RWPE2 (cell line): ENCODE results near the gene ANKRD28.

Experiments used
- ATAC-seq: fragments of 200-7000 bp; cut with Tn5 transposase; 3 replicates; pipeline ENCODE4 v1.9.1; 2021; ENCODE audit warnings: low read depth
- DNase-seq: peaks from one replicate; pipeline ENCODE4 v3.0.0-alpha.2; 2020; ENCODE audit warnings: low spot score
- H3K27ac ChIP-seq: fragments of 450-650 bp; 2 replicates; pipeline ENCODE4 v1.5.1; 2017; ENCODE audit warnings: mild to moderate bottlenecking; ENCODE audit not compliant: poor library complexity, severe bottlenecking
- H3K27me3 ChIP-seq: fragments of 250-450 bp; sonication (Bioruptor Pico); 2 replicates; pipeline ENCODE4 v1.5.1; 2021; ENCODE audit warnings: mild to moderate bottlenecking, moderate library complexity; ENCODE audit not compliant: insufficient read depth, poor library complexity, severe bottlenecking
- H3K36me3 ChIP-seq: fragments of 250-450 bp; sonication (Bioruptor Pico); 2 replicates; pipeline ENCODE4 v1.5.1; 2020; ENCODE audit warnings: low read depth, mild to moderate bottlenecking, moderate library complexity
- H3K4me1 ChIP-seq: fragments of 250-450 bp; sonication (Bioruptor Pico); 2 replicates; pipeline ENCODE4 v1.5.1; 2021; ENCODE audit warnings: mild to moderate bottlenecking, moderate library complexity; ENCODE audit not compliant: insufficient read depth, poor library complexity, severe bottlenecking
- H3K4me3 ChIP-seq: fragments of 250-450 bp; sonication (Bioruptor Pico); 2 replicates; pipeline ENCODE4 v1.5.1; 2021; ENCODE audit warnings: mild to moderate bottlenecking, moderate library complexity; ENCODE audit not compliant: severe bottlenecking
- H3K9me3 ChIP-seq: fragments of 250-450 bp; sonication (Bioruptor Pico); 2 replicates; pipeline ENCODE4 v1.5.1; 2021; ENCODE audit warnings: mild to moderate bottlenecking, moderate library complexity; ENCODE audit not compliant: severe bottlenecking
- TF ChIP-seq, protein P1 (sequence below): fragments of 450-650 bp; IDR thresholded peaks from one replicate; pipeline ENCODE4 v1.5.1; 2017; ENCODE audit warnings: mild to moderate bottlenecking, moderate library complexity; ENCODE audit not compliant: poor library complexity, severe bottlenecking

Gene ANKRD28

DNA sequence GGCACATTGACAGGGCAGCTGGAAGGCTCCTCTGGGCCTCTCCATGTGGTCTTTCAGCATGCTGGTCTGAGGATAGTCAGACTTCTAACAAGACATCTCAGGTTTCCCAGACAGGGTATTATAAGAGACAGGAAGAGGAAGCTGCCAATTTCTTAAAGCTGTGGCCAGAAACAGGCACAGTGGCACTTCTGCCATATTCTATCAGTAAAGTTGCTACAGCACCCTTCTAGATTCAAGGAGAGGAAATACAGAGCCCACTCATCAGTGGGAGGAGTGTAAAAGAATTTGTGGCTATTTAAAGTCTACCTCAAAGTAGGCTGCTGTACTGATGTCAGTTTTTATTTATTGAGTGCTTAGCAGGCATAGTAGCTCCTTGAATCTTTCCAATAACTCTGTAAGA, 140.8 kb downstream of the ANKRD28 start:
- H3K36me3 ChIP-seq = no peaks in the 10 kb centered on the region
- H3K27me3 ChIP-seq = no peaks in the 10 kb centered on the region
- H3K4me3 ChIP-seq = no peak overlapping the region
- DNase-seq (no peak), ATAC-seq (no peak)
- H3K4me1 ChIP-seq = no peaks in the 10 kb centered on the region
- TF ChIP-seq, protein P1, sequence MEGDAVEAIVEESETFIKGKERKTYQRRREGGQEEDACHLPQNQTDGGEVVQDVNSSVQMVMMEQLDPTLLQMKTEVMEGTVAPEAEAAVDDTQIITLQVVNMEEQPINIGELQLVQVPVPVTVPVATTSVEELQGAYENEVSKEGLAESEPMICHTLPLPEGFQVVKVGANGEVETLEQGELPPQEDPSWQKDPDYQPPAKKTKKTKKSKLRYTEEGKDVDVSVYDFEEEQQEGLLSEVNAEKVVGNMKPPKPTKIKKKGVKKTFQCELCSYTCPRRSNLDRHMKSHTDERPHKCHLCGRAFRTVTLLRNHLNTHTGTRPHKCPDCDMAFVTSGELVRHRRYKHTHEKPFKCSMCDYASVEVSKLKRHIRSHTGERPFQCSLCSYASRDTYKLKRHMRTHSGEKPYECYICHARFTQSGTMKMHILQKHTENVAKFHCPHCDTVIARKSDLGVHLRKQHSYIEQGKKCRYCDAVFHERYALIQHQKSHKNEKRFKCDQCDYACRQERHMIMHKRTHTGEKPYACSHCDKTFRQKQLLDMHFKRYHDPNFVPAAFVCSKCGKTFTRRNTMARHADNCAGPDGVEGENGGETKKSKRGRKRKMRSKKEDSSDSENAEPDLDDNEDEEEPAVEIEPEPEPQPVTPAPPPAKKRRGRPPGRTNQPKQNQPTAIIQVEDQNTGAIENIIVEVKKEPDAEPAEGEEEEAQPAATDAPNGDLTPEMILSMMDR = no peak
- no peak overlapping the region for H3K27ac ChIP-seq
- no peaks in the 10 kb centered on the region for H3K9me3 ChIP-seq

DNA sequence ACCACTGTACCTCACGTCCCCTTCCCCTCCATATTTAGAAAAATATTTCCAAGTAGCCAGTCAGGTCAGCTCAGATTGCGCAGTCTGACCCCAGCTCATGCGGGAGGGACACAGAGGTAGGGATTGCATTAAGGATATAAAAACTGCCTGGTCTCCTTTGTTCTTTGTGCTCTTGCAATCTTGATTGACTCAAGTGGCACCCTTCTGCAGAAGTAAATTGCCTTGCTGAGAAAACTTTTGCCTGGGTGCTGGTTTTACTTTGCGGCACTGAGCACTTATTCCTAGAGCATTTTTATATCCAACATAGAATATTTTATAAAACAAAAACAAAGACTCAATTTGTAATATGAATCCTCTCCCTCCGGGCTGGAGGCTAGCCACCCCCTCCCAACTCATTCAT, 141.4 kb downstream of the ANKRD28 start:
- Histone ChIP-seq H3K27ac (no peak overlapping the region), H3K9me3 (no peaks in the 10 kb centered on the region), H3K4me3 (no peak overlapping the region), H3K27me3 (no peaks in the 10 kb centered on the region), H3K4me1 (no peaks in the 10 kb centered on the region), H3K36me3 (no peaks in the 10 kb centered on the region)
- ATAC-seq = no peak
- TF ChIP-seq, protein P1 = no peak
- no peak for DNase-seq

DNA sequence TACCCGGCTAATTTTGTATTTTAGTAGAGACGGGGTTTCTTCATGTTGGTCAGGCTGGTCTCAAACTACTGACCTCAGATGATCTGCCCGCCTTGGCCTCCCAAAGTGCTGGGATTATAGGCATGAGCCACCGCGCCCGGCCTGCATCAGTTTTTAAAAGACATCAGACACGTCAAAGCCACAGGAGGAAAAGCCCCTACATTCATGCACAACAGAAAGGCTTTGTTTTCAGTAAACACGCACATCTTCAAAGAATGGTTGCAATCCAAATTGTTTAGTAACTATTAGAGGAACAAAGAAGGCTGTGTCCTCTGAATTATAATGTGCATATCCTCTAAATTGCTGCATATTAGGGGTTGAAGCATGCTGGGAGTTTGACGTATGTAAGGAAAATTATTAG, 142.9 kb downstream of the ANKRD28 start:
- H3K9me3 ChIP-seq = no peaks in the 10 kb centered on the region
- no peak for DNase-seq
- no peak overlapping the region for H3K4me3 ChIP-seq
- no peaks in the 10 kb centered on the region for H3K4me1 ChIP-seq
- TF ChIP-seq, protein P1 = no peak
- no peak overlapping the region for H3K27ac ChIP-seq
- ATAC-seq = no peak
- H3K27me3 ChIP-seq = no peaks in the 10 kb centered on the region
- H3K36me3 ChIP-seq = no peaks in the 10 kb centered on the region

DNA sequence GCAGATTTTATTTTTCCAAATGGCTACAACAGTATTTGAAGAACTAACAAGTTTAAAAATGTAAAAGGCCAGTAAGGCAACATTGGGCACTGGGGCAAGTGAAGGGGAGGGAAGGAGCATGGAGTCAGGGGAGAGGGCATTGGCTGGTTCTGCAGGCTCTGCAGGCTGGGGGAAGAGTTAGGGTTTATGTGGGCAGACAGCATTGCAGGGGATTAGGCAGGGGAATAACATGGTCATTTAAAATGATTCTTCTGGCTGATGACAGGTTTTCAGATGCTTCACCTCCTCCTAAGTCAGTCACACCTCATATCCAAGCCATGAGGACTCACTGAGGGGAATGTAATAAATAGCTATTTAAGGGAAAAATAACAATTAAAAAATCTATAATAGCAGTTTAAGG, 143.7 kb downstream of the ANKRD28 start:
- H3K36me3 ChIP-seq = no peaks in the 10 kb centered on the region
- H3K4me3 ChIP-seq = no peak overlapping the region
- H3K9me3 ChIP-seq = no peaks in the 10 kb centered on the region
- no peaks in the 10 kb centered on the region for H3K27me3 ChIP-seq
- TF ChIP-seq, protein P1 = no peak
- H3K4me1 ChIP-seq = no peaks in the 10 kb centered on the region
- ATAC-seq (no peak), DNase-seq (no peak)
- no peak overlapping the region for H3K27ac ChIP-seq

DNA sequence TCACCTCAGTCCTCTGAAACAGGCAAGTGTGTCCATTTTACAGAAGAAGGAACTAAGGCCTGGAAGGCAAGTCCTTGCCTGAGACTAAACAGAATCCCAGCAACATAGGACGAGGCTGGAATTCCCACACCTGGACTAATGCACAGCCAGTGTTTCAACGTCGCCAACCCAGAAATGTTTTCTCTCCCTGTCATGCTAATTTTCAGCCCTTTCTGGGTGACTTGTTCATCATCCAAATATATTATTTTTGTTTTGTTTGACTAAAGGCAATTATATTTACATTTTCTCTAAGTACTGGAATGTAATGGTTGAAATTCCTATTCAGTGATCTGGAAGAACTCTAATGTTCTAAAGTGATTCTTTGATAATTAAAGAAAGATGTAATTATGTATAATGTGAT, 144.5 kb downstream of the ANKRD28 start:
- Histone ChIP-seq H3K27me3 (no peaks in the 10 kb centered on the region), H3K9me3 (no peaks in the 10 kb centered on the region), H3K4me1 (peaks cover 2% of the 10 kb centered on the region), H3K27ac (no peak overlapping the region), H3K4me3 (no peak overlapping the region), H3K36me3 (no peaks in the 10 kb centered on the region)
- ATAC-seq (no peak), DNase-seq (no peak)
- TF ChIP-seq, protein P1 = no peak
